OCI-LY3 (cell line): ENCODE results near the gene COX5B.

Experiments
- H2AFZ ChIP-seq: fragments of 200-600, 300-600 bp; shearing (Covaris generic); 2 replicates; pipeline ENCODE4 v1.6.0; 2014; ENCODE audit warnings: antibody characterized with exemption, low read depth, low read length
- H3K27ac ChIP-seq: fragments of 200-600, 300-600 bp; sonication (generic); 2 replicates; pipeline ENCODE4 v1.5.1; 2014; ENCODE audit warnings: mild to moderate bottlenecking, low read length, moderate library complexity, mixed read lengths
- H3K27me3 ChIP-seq: fragments of 200-600, 300-600 bp; sonication (generic); 2 replicates; pipeline ENCODE4 v1.6.1; 2014; ENCODE audit warnings: low read depth, low read length, mixed read lengths
- H3K36me3 ChIP-seq: fragments of 200-600, 300-600 bp; sonication (generic); replicated peaks from 2 replicates; pipeline ENCODE3; 2014; ENCODE audit warnings: low read depth, low read length, mixed read lengths
- H3K4me1 ChIP-seq: fragments of 300-600, 200-600 bp; sonication (generic); 2 replicates; pipeline ENCODE4 v1.6.1; 2014; ENCODE audit warnings: low read length, mixed read lengths
- H3K4me2 ChIP-seq: fragments of 200-600, 300-600 bp; sonication (generic); 2 replicates; pipeline ENCODE4 v1.6.1; 2014; ENCODE audit warnings: low read length, mixed read lengths
- H3K4me3 ChIP-seq: fragments of 300-600, 200-600 bp; sonication (generic); 2 replicates; pipeline ENCODE4 v1.5.1; 2014; ENCODE audit warnings: antibody characterized with exemption, mild to moderate bottlenecking, low read length, moderate library complexity
- H3K79me2 ChIP-seq: fragments of 300-600, 200-600 bp; shearing (Covaris generic); 2 replicates; pipeline ENCODE4 v1.6.1; 2014; ENCODE audit warnings: mild to moderate bottlenecking, low read length, mixed read lengths
- H3K9ac ChIP-seq: fragments of 300-600, 200-600 bp; shearing (Covaris generic); 2 replicates; pipeline ENCODE4 v1.6.0; 2014; ENCODE audit warnings: mild to moderate bottlenecking, low read length, moderate library complexity
- H3K9me3 ChIP-seq: fragments of 200-600, 300-600 bp; shearing (Covaris generic); 2 replicates; pipeline ENCODE4 v1.6.1; 2014; ENCODE audit warnings: low read length, mixed read lengths; ENCODE audit not compliant: insufficient read depth
- H4K20me1 ChIP-seq: fragments of 200-600, 300-600 bp; sonication (generic); 2 replicates; pipeline ENCODE4 v1.6.1; 2016; ENCODE audit warnings: low read length, mixed read lengths; ENCODE audit not compliant: insufficient read depth
- EZH2phosphoT487 ChIP-seq: fragments of 200-600 bp; shearing (Covaris generic); IDR thresholded peaks from 2 replicates; pipeline ENCODE4 v1.6.1; 2018; ENCODE audit warnings: antibody characterized with exemption, mixed run types, low read depth
- TF ChIP-seq, protein P1 (sequence below): fragments of 200-600, 300-600 bp; sonication (generic); IDR thresholded peaks from 2 replicates; pipeline ENCODE4 v1.5.1; 2014; ENCODE audit warnings: antibody characterized with exemption, low read length, low read depth

The COX5B gene

GRCh38 chr2:97644023-97644717 lies 1.7 kb upstream of the COX5B start:
- peaks cover 10% of the 10 kb centered on the region for H3K4me1 ChIP-seq
- H3K9me3 ChIP-seq = no peaks in the 10 kb centered on the region
- no peak overlapping the region for H3K4me3 ChIP-seq
- no peaks in the 10 kb centered on the region for H3K27me3 ChIP-seq
- no peak overlapping the region for H3K27ac ChIP-seq
- peaks cover 14% of the 10 kb centered on the region for H3K79me2 ChIP-seq
- H2AFZ ChIP-seq = no peak overlapping the region
- H4K20me1 ChIP-seq = no peaks in the 10 kb centered on the region
- no peak overlapping the region for H3K9ac ChIP-seq
- H3K36me3 ChIP-seq = peaks cover 19% of the 10 kb centered on the region
- TF ChIP-seq, protein P1, sequence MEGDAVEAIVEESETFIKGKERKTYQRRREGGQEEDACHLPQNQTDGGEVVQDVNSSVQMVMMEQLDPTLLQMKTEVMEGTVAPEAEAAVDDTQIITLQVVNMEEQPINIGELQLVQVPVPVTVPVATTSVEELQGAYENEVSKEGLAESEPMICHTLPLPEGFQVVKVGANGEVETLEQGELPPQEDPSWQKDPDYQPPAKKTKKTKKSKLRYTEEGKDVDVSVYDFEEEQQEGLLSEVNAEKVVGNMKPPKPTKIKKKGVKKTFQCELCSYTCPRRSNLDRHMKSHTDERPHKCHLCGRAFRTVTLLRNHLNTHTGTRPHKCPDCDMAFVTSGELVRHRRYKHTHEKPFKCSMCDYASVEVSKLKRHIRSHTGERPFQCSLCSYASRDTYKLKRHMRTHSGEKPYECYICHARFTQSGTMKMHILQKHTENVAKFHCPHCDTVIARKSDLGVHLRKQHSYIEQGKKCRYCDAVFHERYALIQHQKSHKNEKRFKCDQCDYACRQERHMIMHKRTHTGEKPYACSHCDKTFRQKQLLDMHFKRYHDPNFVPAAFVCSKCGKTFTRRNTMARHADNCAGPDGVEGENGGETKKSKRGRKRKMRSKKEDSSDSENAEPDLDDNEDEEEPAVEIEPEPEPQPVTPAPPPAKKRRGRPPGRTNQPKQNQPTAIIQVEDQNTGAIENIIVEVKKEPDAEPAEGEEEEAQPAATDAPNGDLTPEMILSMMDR = no peak
- no peak overlapping the region for H3K4me2 ChIP-seq

- no peaks in the 10 kb centered on the region for H3K27me3 ChIP-seq
- H3K27ac ChIP-seq = peak overlapping the region; percentile 17; the same call in 1 of the 2 replicates
- peak overlapping the region; percentile 92 for H3K4me2 ChIP-seq
- H3K9ac ChIP-seq = peak overlapping the region; percentile 83
- peaks cover 14% of the 10 kb centered on the region for H3K79me2 ChIP-seq
- TF ChIP-seq, protein P1 = no peak
- TF ChIP-seq EZH2phosphoT487 = no peak
- H3K9me3 ChIP-seq = no peaks in the 10 kb centered on the region
- H3K36me3 ChIP-seq = peaks cover 24% of the 10 kb centered on the region
- H3K4me1 ChIP-seq = peaks cover 10% of the 10 kb centered on the region
- peak overlapping the region; percentile 95 for H3K4me3 ChIP-seq
- H2AFZ ChIP-seq = peak overlapping the region; percentile 97
- H4K20me1 ChIP-seq = no peaks in the 10 kb centered on the region
Observed at GRCh38 chr2:97645112-97645694, 659 bp upstream of the COX5B start.

GRCh38 chr2:97646977-97647376 lies 1.1 kb downstream of the COX5B start:
- Histone ChIP-seq H3K4me1 (peaks cover 10% of the 10 kb centered on the region), H3K27ac (no peak overlapping the region), H2AFZ (no peak overlapping the region), H3K9me3 (no peaks in the 10 kb centered on the region), H3K4me3 (peak overlapping the region; percentile 95), H3K9ac (no peak overlapping the region), H4K20me1 (no peaks in the 10 kb centered on the region), H3K4me2 (peak overlapping the region; percentile 65), H3K27me3 (no peaks in the 10 kb centered on the region), H3K36me3 (peaks cover 27% of the 10 kb centered on the region), H3K79me2 (peaks cover 14% of the 10 kb centered on the region)
- TF ChIP-seq, protein P1 = no peak
- no peak for TF ChIP-seq EZH2phosphoT487

DNA sequence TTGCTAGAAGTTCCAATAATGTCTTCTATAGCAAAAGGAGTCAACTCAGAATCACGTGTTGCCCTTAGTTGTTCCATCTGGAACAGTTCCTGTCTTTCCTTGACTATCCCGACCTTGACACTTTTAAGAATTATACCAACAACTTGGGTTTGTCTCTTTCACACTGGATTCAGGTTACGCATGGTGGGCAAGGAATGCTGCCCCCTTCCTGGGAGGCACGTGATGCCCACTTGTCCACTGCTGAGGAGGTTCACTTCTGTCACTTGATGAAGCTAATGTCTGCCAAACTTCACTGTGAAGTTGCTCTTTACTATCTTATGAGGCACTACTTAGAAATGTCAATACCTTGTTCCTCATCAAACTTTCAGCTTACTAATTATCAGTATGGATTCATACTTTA lies 5.3 kb downstream of the COX5B start:
- H4K20me1 ChIP-seq = no peaks in the 10 kb centered on the region
- no peak for TF ChIP-seq EZH2phosphoT487
- TF ChIP-seq, protein P1 = no peak
- no peak overlapping the region for H3K27ac ChIP-seq
- no peak overlapping the region for H3K4me2 ChIP-seq
- H3K9me3 ChIP-seq = no peaks in the 10 kb centered on the region
- H3K4me1 ChIP-seq = peaks cover 5% of the 10 kb centered on the region
- H2AFZ ChIP-seq = no peak overlapping the region
- H3K36me3 ChIP-seq = peaks cover 38% of the 10 kb centered on the region
- no peaks in the 10 kb centered on the region for H3K27me3 ChIP-seq
- H3K79me2 ChIP-seq = peaks cover 12% of the 10 kb centered on the region
- H3K4me3 ChIP-seq = no peak overlapping the region
- no peak overlapping the region for H3K9ac ChIP-seq
